ENCODE measurements around the gene CRYGD. TPM values are rescaled to one million over a fixed set of nuclear protein-coding genes. Genes with fewer than 3 reads are reported as not detected.

Gene CRYGD
- total RNA-seq: not detected in 2 replicates

GRCh38 chr2:208124013-208124715 lies at the start of gene CRYGD:
Gene CRYGD (minus strand): TSS chr2:208124524. CDS start chr2:208124473, 51 bp downstream.

GRCh38 chr2:208163489-208163888 lies 39.2 kb upstream of the CRYGD start, which contains the start of gene CRYGA:
Gene CRYGA (minus strand): TSS chr2:208163589. CDS start chr2:208163556, 33 bp downstream.

DNA sequence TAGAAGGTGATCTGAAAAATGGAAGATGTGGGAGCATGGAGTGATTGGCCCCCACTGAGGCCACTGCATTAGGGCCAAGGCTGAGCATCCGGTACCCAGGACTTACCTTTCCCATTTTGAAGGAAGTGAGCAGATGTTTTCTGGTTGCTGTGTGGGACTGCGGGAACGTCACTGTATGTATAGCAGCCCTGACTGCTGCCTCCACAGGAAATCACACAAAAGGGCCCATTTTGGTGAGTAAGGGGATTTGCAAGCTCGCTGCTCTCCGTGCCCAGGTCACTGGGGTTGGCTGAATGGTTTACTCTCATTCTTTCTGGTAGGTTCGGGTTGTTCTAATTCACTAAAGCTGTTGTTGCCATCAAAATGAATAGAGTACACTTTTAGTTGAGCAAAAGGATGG lies 21.7 kb upstream of the CRYGD start, which contains the start of gene CRYGB:
TSS of gene CRYGB (minus strand) at position 153 of the 400 bp plus-strand sequence. CDS start at position 115, 38 bp downstream.

GRCh38 chr2:208129744-208130711 lies 5.7 kb upstream of the CRYGD start, which contains the start of gene CRYGC:
Gene CRYGC (minus strand): TSS chr2:208129828. CDS start chr2:208129792, 36 bp downstream.

Other genes with a start within 250 kb of the CRYGD start
- gene PLEKHM3, start 99.0 kb downstream of the CRYGD start, total RNA-seq: 4.6 and 6.2 TPM in 2 replicates
- not detected in 2 replicates for gene CRYGC, start 5.3 kb upstream of the CRYGD start, total RNA-seq
- not detected in 2 replicates for gene CRYGB, start 21.6 kb upstream of the CRYGD start, total RNA-seq
- not detected in 2 replicates for gene CRYGA, start 39.1 kb upstream of the CRYGD start, total RNA-seq
- not detected in 2 replicates for gene C2orf80, start 65.5 kb upstream of the CRYGD start, total RNA-seq
- gene IDH1, start 130.5 kb upstream of the CRYGD start, total RNA-seq: 211 and 239 TPM in 2 replicates
- gene PIKFYVE, start 141.7 kb upstream of the CRYGD start, total RNA-seq: 13.8 and 21.3 TPM in 2 replicates